K562 (cell line): ENCODE results near the gene CACYBP. TPM values are rescaled to one million over a fixed set of nuclear protein-coding genes. Genes with fewer than 3 reads are reported as not detected.
A peak's percentile ranks its signal among the peaks of the same experiment; 100 is the strongest.

ENCODE experiments used
- AFF4 ChIP-seq: sonication (generic); formaldehyde crosslinking; IDR thresholded peaks from 2 replicates; pipeline ENCODE4 v1.8.0; 2023; ENCODE audit warnings: mild to moderate bottlenecking, missing genetic modification reagents
- ARHGAP35 ChIP-seq: fragments of 450-650 bp; IDR thresholded peaks from 2 replicates; pipeline ENCODE4 v1.6.1; 2018; ENCODE audit not compliant: partially characterized antibody
- ARID3A ChIP-seq: IDR thresholded peaks from 2 replicates; pipeline ENCODE4 v1.6.1; 2012; ENCODE audit warnings: low read depth, low read length, improper control_type of control experiment, borderline replicate concordance
- ATF4 ChIP-seq: fragments of 450-650 bp; formaldehyde crosslinking; IDR thresholded peaks from 2 replicates; pipeline ENCODE4 v1.4.0; 2022; ENCODE audit warnings: mild to moderate bottlenecking, moderate library complexity
- ATF6 ChIP-seq: sonication (generic); formaldehyde crosslinking; IDR thresholded peaks from 2 replicates; pipeline ENCODE4 v1.4.0; 2020; ENCODE audit warnings: mild to moderate bottlenecking, missing genetic modification reagents
- BRD9 ChIP-seq: fragments of 450-650 bp; IDR thresholded peaks from 2 replicates; pipeline ENCODE4 v1.6.1; 2018; ENCODE audit warnings: low read depth; ENCODE audit not compliant: partially characterized antibody
- FOXK2 ChIP-seq, 2 experiments: fragments of 450-650 bp; IDR thresholded peaks in 1 of 2; conservative IDR thresholded peaks in 1 of 2; 2 replicates each; pipeline ENCODE4 v1.6.1; 2016; ENCODE audit warnings: low read depth in 2 of 2, mild to moderate bottlenecking in 1 of 2
- GABPB1 ChIP-seq: sonication (generic); formaldehyde crosslinking; IDR thresholded peaks from 2 replicates; pipeline ENCODE4 v1.8.0; 2022; ENCODE audit warnings: mild to moderate bottlenecking, missing genetic modification reagents
- KAT7 ChIP-seq: sonication (generic); formaldehyde crosslinking; IDR thresholded peaks from 2 replicates; pipeline ENCODE4 v1.8.0; 2022; ENCODE audit warnings: missing genetic modification reagents, mild to moderate bottlenecking, borderline replicate concordance
- MTA3 ChIP-seq: fragments of 450-650 bp; formaldehyde crosslinking; IDR thresholded peaks from 2 replicates; pipeline ENCODE4 v1.6.1; 2017; ENCODE audit warnings: mild to moderate bottlenecking, borderline replicate concordance
- NCOA6 ChIP-seq: fragments of 450-650 bp; IDR thresholded peaks from 2 replicates; pipeline ENCODE4 v1.6.1; 2017; ENCODE audit warnings: mild to moderate bottlenecking
- PREB ChIP-seq: sonication (generic); formaldehyde crosslinking; IDR thresholded peaks from 2 replicates; pipeline ENCODE4 v1.8.1; 2023; ENCODE audit warnings: mild to moderate bottlenecking, missing genetic modification reagents
- RBM25 ChIP-seq: fragments of 200-400 bp; formaldehyde crosslinking; IDR thresholded peaks from 2 replicates; pipeline ENCODE4 v1.6.1; 2018; ENCODE audit warnings: low read length, low read depth, moderate library complexity; ENCODE audit not compliant: severe bottlenecking
- SAP30 ChIP-seq: fragments of 200-600 bp; sonication (generic); IDR thresholded peaks from 2 replicates; pipeline ENCODE4 v1.6.1; 2012; ENCODE audit warnings: borderline replicate concordance, low read depth, mild to moderate bottlenecking, moderate library complexity, low read length, control low read depth, inconsistent platforms; ENCODE audit not compliant: insufficient read depth, poor library complexity, severe bottlenecking
- SRF ChIP-seq, 2 experiments: fragments of 250-450, 450-650 bp in 1 of 2; sonication (Bioruptor Pico) in 1 of 2; sonication (generic) in 1 of 2; formaldehyde crosslinking; IDR thresholded peaks; 2 replicates each; pipeline versions ENCODE4 v1.5.0 to v1.5.1; 2020 to 2022; ENCODE audit warnings: mild to moderate bottlenecking in 1 of 2, missing genetic modification reagents in 1 of 2
- ZNF512 ChIP-seq: IDR thresholded peaks from 2 replicates; pipeline ENCODE4 v1.6.1; 2016; ENCODE audit warnings: missing genetic modification characterization, missing compliant biosample characterization
- ZSCAN29 ChIP-seq: fragments of 450-650 bp; IDR thresholded peaks from 2 replicates; pipeline ENCODE4 v1.6.1; 2017
- polyA plus RNA-seq, 8 experiments: library from polyadenylated mRNA; depleted of rRNA in 4 of 8; stranded (reverse) in 5 of 8; unstranded in 3 of 8; fragments of >200 nt; fragmentation: Nextera tagmentation in 2 of 8; fragmentation: Illumina TruSeq in 1 of 8; extraction: Ambion mirVana in 2 of 8; extraction: Trizol in 1 of 8; gene quantifications; 2 replicates each; pipeline versions ENCODE4 v1.2.1 to v1.2.3, GENCODE V29; 2011 to 2014; ENCODE audit warnings: inconsistent platforms in 1 of 8, missing spikeins in 1 of 8
- total RNA-seq, 7 experiments: library from RNA; depleted of rRNA in 6 of 7; stranded (reverse); fragments of >200 nt in 6 of 7; fragmentation: Illumina TruSeq in 2 of 7; extraction: Trizol in 2 of 7; gene quantifications; 2 replicates each; pipeline versions ENCODE4 v1.2.1 to v1.2.3, GENCODE V29; 2011 to 2021; ENCODE audit warnings: low replicate concordance in 1 of 7

CACYBP gene
- total and polyA plus RNA-seq, 9 of the 15 experiments (the other 6 are each of a cell fraction or from before 2014, with no cell fraction given), result 147 to 1,576 (median 488) TPM

GRCh38 chr1:174964972-174965361, 34.8 kb upstream of the CACYBP start (continued):
- TF ChIP-seq AFF4 (peak; percentile 19; the same call in 1 of the 2 replicates), BRD9 (no peak), ZNF512 (tag) (no peak), SAP30 (no peak), ATF4 (CRISPR knock-in tag) (no peak), PREB (CRISPR knock-in tag) (no peak), RBM25 (no peak), NCOA6 (no peak), ZSCAN29 (no peak), GABPB1 (CRISPR knock-in tag) (no peak), ARID3A (no peak), MTA3 (no peak), KAT7 (CRISPR knock-in tag) (peak; percentile 41; the same call in 1 of the 2 replicates), ARHGAP35 (no peak), FOXK2 (conservative IDR thresholded peaks at IDR 0.05 in 1 of 2, IDR thresholded peaks at IDR 0.05 in 1 of 2; ENCODE audit: low read depth in 2 of 2) (no peak), ATF6 (CRISPR knock-in tag) (no peak), SRF (CRISPR knock-in tag; IDR thresholded peaks at IDR 0.05) (no peak)
